ENCODE data around the gene APOL4.
"Not testable (repeated sequence)": the region's sequence is repeated elsewhere in the genome, so short reads cannot be mapped to it uniquely, and the experiment has no call there.

The APOL4 gene

GRCh38 chr22:36212901-36213300, 11.3 kb upstream of the APOL4 start:
- no peak for TF ChIP-seq CTCF (conservative IDR thresholded peaks at IDR 0.05; ENCODE audit: low read depth, low read length)
- H3K4me3 ChIP-seq (ENCODE audit: low read length) = no peak overlapping the region
- no peak for DNase-seq (ENCODE audit: low read depth)

GRCh38 chr22:36211237-36211861, 9.7 kb upstream of the APOL4 start:
- no peak for TF ChIP-seq CTCF (conservative IDR thresholded peaks at IDR 0.05; ENCODE audit: low read depth, low read length)
- H3K4me3 ChIP-seq (ENCODE audit: low read length) = no peak overlapping the region
- no peak for DNase-seq (ENCODE audit: low read depth)

GRCh38 chr22:36210224-36210623, 8.6 kb upstream of the APOL4 start:
- no peak for TF ChIP-seq CTCF (conservative IDR thresholded peaks at IDR 0.05; ENCODE audit: low read depth, low read length)
- no peak for DNase-seq (ENCODE audit: low read depth)
- H3K4me3 ChIP-seq (ENCODE audit: low read length) = no peak overlapping the region

- not testable (repeated sequence) for H3K4me3 ChIP-seq (ENCODE audit: low read length)
Observed at GRCh38 chr22:36209488-36209908, 7.9 kb upstream of the APOL4 start.

GRCh38 chr22:36208914-36209313, 7.3 kb upstream of the APOL4 start:
- no peak overlapping the region for H3K4me3 ChIP-seq (ENCODE audit: low read length)
- no peak for TF ChIP-seq CTCF (conservative IDR thresholded peaks at IDR 0.05; ENCODE audit: low read depth, low read length)
- no peak for DNase-seq (ENCODE audit: low read depth)

More at GRCh38 chr22:36209488-36209908, 7.9 kb upstream of the APOL4 start:
- DNase-seq (ENCODE audit: low read depth) = not testable (repeated sequence)

GRCh38 chr22:36208162-36208765, 6.7 kb upstream of the APOL4 start:
- no peak for TF ChIP-seq CTCF (conservative IDR thresholded peaks at IDR 0.05; ENCODE audit: low read depth, low read length)
- no peak for DNase-seq (ENCODE audit: low read depth)
- no peak overlapping the region for H3K4me3 ChIP-seq (ENCODE audit: low read length)

- no peak for TF ChIP-seq CTCF (conservative IDR thresholded peaks at IDR 0.05; ENCODE audit: low read depth, low read length)
- DNase-seq (ENCODE audit: low read depth) = no peak
- H3K4me3 ChIP-seq (ENCODE audit: low read length) = no peak overlapping the region
Observed at GRCh38 chr22:36206255-36206654, 4.6 kb upstream of the APOL4 start.

- not testable (repeated sequence) for DNase-seq (ENCODE audit: low read depth); H3K4me3 ChIP-seq (ENCODE audit: low read length)
Observed at GRCh38 chr22:36205573-36205972, 4.0 kb upstream of the APOL4 start.

Data from retinal pigment epithelial cell (primary cell).